HFF-Myc (cell line): ENCODE data around the gene BID.
"Not testable (repeated sequence)": the region's sequence is repeated elsewhere in the genome, so short reads cannot be mapped to it uniquely, and the experiment has no call there.

ENCODE experiments used
- DNase-seq: peaks from one replicate; pipeline ENCODE4 v3.0.0-alpha.2; 2011; ENCODE audit warnings: low read depth; ENCODE audit errors: extremely low read depth
- H3K4me3 ChIP-seq: replicated peaks from 2 replicates; pipeline ENCODE4 v1.5.1; 2011; ENCODE audit warnings: low read depth, mild to moderate bottlenecking, control low read depth, low read length
- TF ChIP-seq, protein P1 (sequence below): IDR thresholded peaks from 2 replicates; pipeline ENCODE4 v1.5.1; 2012; ENCODE audit warnings: mild to moderate bottlenecking, low read depth, low read length, control low read depth; ENCODE audit errors: missing control alignments

BID gene

DNA sequence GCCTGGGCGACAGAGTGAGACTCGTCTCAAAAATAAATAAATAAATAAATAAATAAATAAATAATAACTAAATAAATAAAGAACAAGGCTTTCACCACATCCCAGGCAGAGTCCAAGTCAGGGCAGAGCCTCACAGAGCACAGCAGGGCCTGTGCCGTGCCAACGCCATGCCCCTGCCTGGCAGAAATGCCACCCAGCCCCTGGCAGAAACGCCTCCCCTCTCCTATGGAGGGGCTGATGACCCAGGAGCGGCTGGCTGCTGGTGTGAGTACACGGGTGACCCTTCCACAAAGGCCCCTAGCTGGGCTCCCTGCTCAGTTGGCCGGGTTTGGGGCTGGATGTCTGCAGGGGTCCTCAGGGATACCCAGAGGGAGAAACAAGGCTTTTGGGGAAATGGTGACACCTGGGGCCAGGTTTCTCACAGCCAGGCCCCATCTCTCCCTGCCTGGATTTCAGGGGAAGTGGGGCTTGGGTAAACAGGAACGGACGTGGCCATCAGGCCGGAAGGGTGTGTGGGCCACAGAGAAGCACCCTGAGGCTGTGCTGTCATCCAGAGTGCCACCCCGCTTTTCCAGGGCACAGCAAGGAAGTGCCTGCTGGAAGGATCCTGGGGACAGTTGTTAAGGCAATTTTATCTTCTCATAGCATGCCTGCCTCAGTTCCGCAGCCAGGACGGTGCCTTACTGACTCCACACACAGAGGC is 5.1 kb downstream of the BID start:
- no peak for DNase-seq
- TF ChIP-seq, protein P1, sequence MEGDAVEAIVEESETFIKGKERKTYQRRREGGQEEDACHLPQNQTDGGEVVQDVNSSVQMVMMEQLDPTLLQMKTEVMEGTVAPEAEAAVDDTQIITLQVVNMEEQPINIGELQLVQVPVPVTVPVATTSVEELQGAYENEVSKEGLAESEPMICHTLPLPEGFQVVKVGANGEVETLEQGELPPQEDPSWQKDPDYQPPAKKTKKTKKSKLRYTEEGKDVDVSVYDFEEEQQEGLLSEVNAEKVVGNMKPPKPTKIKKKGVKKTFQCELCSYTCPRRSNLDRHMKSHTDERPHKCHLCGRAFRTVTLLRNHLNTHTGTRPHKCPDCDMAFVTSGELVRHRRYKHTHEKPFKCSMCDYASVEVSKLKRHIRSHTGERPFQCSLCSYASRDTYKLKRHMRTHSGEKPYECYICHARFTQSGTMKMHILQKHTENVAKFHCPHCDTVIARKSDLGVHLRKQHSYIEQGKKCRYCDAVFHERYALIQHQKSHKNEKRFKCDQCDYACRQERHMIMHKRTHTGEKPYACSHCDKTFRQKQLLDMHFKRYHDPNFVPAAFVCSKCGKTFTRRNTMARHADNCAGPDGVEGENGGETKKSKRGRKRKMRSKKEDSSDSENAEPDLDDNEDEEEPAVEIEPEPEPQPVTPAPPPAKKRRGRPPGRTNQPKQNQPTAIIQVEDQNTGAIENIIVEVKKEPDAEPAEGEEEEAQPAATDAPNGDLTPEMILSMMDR = no peak
- no peak overlapping the region for H3K4me3 ChIP-seq

- H3K4me3 ChIP-seq = no peak overlapping the region
- TF ChIP-seq, protein P1 = no peak
- no peak for DNase-seq
These were observed 6.8 kb downstream of the BID start for GRCh38 chr22:17767233-17768065.

- H3K4me3 ChIP-seq, DNase-seq: not testable (repeated sequence)
These were observed 9.4 kb downstream of the BID start for GRCh38 chr22:17764852-17765251.

DNA sequence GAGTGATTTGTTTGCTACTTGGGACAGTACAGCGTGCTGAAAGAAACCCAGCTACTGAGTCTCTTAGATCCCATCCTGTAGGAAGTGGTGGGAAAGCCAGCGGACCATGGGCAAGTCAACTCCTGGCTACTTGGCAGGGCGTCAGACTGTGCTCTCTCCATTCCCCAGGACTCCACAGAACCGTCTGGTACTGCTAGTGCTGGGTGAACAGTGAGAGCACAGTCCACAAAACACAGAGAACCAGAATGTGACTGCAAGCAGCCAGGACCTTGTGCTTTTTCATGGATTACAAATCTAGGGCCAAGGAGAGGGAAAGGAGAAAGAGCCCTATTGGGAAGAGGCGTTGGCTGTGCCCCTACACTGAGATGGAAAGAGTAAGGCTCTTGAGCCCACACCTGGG is 10.2 kb downstream of the BID start:
- DNase-seq = no peak
- no peak overlapping the region for H3K4me3 ChIP-seq
- TF ChIP-seq, protein P1 = no peak

GRCh38 chr22:17763442-17763841 is 10.8 kb downstream of the BID start:
- DNase-seq, H3K4me3 ChIP-seq: not testable (repeated sequence)

DNA sequence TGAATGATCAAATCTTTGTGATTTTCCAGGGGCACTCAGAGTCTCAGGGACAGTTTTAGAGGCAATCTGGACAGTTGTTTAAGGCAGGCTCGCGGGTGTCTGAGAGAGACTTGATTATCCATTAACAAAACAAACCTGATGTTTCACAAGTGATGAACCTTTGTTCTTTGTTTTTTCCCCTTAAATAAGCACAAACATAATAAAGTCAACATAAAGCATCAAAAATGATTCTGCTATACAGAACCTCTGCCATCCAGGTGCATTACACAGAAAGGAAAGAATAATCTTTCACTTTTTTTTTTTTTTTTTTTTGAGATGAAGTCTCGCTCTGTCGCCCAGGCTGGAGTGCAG is 13.2 kb downstream of the BID start:
- TF ChIP-seq, protein P1 = no peak
- no peak overlapping the region for H3K4me3 ChIP-seq
- DNase-seq = no peak

DNA sequence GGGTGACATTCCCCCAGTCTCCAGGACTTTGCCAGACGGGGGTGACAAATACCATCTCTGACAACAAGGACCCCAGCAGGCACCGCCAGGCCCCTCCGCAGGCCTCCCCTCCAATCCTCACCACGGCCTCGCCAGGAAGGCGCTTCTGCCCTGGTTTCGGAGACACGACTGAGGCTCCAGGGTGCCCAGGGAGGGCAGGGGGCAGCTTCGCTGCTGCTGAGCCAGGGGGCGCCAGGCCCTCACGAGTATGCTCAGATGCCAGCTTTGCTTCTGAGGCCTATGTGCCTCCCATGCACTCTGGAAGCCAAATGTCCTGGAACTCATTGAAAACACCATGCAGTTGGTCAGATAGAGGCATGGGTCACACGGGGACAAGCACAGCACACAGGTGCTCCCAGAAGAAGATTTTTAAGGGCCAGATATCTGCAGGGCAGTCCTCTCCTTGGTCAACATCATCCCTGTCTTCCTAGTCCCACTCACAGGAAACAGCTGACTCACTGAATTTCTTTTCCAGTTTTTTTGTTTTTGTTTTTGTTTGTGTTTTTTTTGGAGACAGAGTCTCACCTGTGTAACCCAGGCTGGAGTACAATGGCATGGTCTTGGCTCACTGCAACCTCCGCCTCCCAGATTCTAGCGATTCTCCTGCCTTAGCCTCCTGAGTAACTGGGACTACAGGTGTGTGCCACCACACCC is 19.9 kb downstream of the BID start:
- no peak for DNase-seq
- H3K4me3 ChIP-seq = no peak overlapping the region
- TF ChIP-seq, protein P1 = peak; percentile 22
